ENCODE measurements around the gene BCL2.

DNA sequence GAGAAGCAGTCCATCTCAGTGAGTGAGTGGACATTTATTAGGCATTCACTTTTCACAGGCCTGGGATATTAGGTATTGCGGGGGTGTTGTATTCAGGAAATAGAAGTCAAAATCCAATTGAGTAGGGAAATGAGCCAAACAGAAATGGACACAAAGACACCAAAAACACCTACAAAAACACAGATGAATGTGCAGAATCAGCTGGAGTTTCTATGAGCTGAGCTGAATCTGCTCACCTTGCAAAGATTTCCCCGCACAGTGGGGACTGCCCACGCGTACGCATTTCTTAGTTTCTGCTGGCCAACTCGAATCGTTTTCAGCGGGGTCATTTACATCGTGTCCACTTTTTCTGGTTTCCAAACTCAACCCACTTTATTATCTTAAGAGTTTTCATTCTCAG, 160.0 kb downstream of the BCL2 start:
- TF ChIP-seq, protein P1, sequence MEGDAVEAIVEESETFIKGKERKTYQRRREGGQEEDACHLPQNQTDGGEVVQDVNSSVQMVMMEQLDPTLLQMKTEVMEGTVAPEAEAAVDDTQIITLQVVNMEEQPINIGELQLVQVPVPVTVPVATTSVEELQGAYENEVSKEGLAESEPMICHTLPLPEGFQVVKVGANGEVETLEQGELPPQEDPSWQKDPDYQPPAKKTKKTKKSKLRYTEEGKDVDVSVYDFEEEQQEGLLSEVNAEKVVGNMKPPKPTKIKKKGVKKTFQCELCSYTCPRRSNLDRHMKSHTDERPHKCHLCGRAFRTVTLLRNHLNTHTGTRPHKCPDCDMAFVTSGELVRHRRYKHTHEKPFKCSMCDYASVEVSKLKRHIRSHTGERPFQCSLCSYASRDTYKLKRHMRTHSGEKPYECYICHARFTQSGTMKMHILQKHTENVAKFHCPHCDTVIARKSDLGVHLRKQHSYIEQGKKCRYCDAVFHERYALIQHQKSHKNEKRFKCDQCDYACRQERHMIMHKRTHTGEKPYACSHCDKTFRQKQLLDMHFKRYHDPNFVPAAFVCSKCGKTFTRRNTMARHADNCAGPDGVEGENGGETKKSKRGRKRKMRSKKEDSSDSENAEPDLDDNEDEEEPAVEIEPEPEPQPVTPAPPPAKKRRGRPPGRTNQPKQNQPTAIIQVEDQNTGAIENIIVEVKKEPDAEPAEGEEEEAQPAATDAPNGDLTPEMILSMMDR (conservative IDR thresholded peaks at IDR 0.05; ENCODE audit: low read depth, low read length), result no peak
- TF ChIP-seq EZH2phosphoT487 (IDR thresholded peaks at IDR 0.05; ENCODE audit: borderline replicate concordance, low read length) (no peak), EZH2 (IDR thresholded peaks at IDR 0.05; ENCODE audit: low read length, unreplicated experiment) (no peak)
